ENCODE measurements around the gene S100B. TPM values are rescaled to one million over a fixed set of nuclear protein-coding genes. Genes with fewer than 3 reads are reported as not detected.
A peak's percentile ranks its signal among the peaks of the same experiment; 100 is the strongest.

Gene S100B
- total RNA-seq, 1 donor from 2014 or later: not detected

GRCh38 chr21:46560568-46561444 lies 44.1 kb downstream of the S100B start:
- H3K4me3 Mint-ChIP-seq: no peak overlapping the region
- no peaks in the 10 kb centered on the region for H3K27me3 Mint-ChIP-seq
- intact Hi-C loops (cut with micrococcal nuclease): no loop called here
- H3K36me3 Mint-ChIP-seq (ENCODE audit: low read depth): peaks cover 77% of the 10 kb centered on the region
- no peaks in the 10 kb centered on the region for H3K9me3 Mint-ChIP-seq
- peak overlapping the region; percentile 89 for H3K27ac Mint-ChIP-seq
- ATAC-seq (ENCODE audit: low read depth): no peak
- no peak for TF ChIP-seq CTCF (IDR thresholded peaks at IDR 0.05)
- peaks cover 25% of the 10 kb centered on the region for H3K4me1 Mint-ChIP-seq
- no peak for DNase-seq
- CTCF ChIA-PET: no interaction called here
- POLR2A ChIA-PET: no interaction called here

GRCh38 chr21:46559291-46559983 lies 45.4 kb downstream of the S100B start:
- Mint-ChIP-seq H3K4me1 (peaks cover 25% of the 10 kb centered on the region), H3K9me3 (no peaks in the 10 kb centered on the region), H3K36me3 (ENCODE audit: low read depth) (peaks cover 74% of the 10 kb centered on the region), H3K27ac (peak overlapping the region; percentile 89), H3K27me3 (no peaks in the 10 kb centered on the region), H3K4me3 (peak overlapping the region; percentile 39)
- ChIA-PET POLR2A (interaction anchor here (1.4 kb wide), 1 partner anchor 76 kb away, joined by 6 read pairs; the partner anchor contains the start of gene PRMT2), CTCF (interaction anchor here (1.2 kb wide), 1 partner anchor 8 kb away, joined by 4 read pairs; no protein-coding TSS in a partner anchor)
- TF ChIP-seq CTCF (IDR thresholded peaks at IDR 0.05): no peak
- intact Hi-C loops (cut with micrococcal nuclease): no loop called here
- DNase-seq: no peak
- peak; percentile 52 for ATAC-seq (ENCODE audit: low read depth)

DNA sequence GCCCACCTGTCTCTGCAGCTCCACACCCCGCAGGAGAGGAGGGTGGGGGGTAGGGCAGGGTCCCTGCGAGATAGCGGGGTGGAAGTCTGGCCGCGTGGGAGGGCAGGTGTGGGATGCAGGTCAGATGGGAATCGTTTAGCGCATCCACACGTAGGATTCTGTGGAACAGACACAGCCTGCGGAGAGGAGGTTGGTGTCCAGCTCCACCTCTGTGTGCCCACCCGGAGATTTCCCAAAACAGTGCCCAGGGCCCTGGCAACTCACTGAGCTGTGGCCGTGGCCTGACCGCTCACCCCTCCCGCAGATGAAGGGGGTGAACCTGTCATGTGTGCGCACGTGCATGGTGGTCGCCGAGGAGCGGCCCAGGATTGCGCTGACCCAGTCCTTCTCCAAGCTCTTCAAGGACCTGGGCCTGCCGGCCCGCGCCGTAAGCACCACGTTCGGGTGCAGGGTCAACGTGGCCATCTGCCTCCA lies 46.9 kb downstream of the S100B start:
- no peak for DNase-seq
- no peak overlapping the region for H3K4me3 Mint-ChIP-seq
- peaks cover 68% of the 10 kb centered on the region for H3K36me3 Mint-ChIP-seq (ENCODE audit: low read depth)
- peaks cover 25% of the 10 kb centered on the region for H3K4me1 Mint-ChIP-seq
- ATAC-seq (ENCODE audit: low read depth): no peak
- intact Hi-C loops (cut with micrococcal nuclease): no loop called here
- POLR2A ChIA-PET: no interaction called here
- no peaks in the 10 kb centered on the region for H3K27me3 Mint-ChIP-seq
- no peak for TF ChIP-seq CTCF (IDR thresholded peaks at IDR 0.05)
- CTCF ChIA-PET: no interaction called here
- H3K9me3 Mint-ChIP-seq: no peaks in the 10 kb centered on the region
- H3K27ac Mint-ChIP-seq: no peak overlapping the region

- H3K27ac Mint-ChIP-seq: no peak overlapping the region
Measured at GRCh38 chr21:46557469-46557868, 47.4 kb downstream of the S100B start.

More at GRCh38 chr21:46557469-46557868, 47.4 kb downstream of the S100B start:
- Mint-ChIP-seq H3K4me3 (no peak overlapping the region), H3K4me1 (peaks cover 29% of the 10 kb centered on the region), H3K9me3 (no peaks in the 10 kb centered on the region), H3K27me3 (no peaks in the 10 kb centered on the region), H3K36me3 (ENCODE audit: low read depth) (peaks cover 67% of the 10 kb centered on the region)
- intact Hi-C loops (cut with micrococcal nuclease): no loop called here
- no peak for TF ChIP-seq CTCF (IDR thresholded peaks at IDR 0.05)
- ATAC-seq (ENCODE audit: low read depth) (no peak), DNase-seq (no peak)
- CTCF ChIA-PET: no interaction called here
- POLR2A ChIA-PET: no interaction called here
